ENCODE data around the gene KRTAP10-12. TPM values are rescaled to one million over a fixed set of nuclear protein-coding genes. Genes with fewer than 3 reads are reported as not detected.

The KRTAP10-12 gene
- polyA plus RNA-seq, 1 donor from 2014 or later = not detected

DNA sequence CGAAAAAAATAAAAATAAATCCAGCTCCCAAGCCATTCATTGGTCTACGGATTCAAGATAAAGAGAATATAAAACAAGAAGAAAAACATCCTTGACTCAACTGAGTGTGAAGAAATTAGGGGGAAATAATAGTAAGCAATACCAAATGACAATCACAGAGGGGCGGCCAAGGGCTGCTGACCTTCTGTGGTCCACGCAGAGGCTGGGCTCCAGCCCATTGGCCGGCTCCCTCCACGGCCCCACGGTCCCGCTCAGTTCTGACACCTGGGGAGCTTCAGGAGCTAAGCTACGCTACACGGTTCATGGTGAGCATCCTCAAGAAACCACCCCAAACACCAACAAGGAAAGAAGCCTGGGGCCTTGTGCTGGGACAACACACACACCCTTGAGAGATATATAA is 400 bp upstream of the KRTAP10-12 start:
- H3K9me3 ChIP-seq (ENCODE audit: low read length) = peaks cover 10% of the 10 kb centered on the region
- no peaks in the 10 kb centered on the region for H3F3A ChIP-seq (ENCODE audit: insufficient read depth, low read length, poor library complexity, severe bottlenecking)
- no peaks in the 10 kb centered on the region for H3K36me3 ChIP-seq (ENCODE audit: insufficient read depth, low read length)
- H3K4me3 ChIP-seq (ENCODE audit: low read length) = no peak overlapping the region
- no peak overlapping the region for H3K27ac ChIP-seq (ENCODE audit: low read length)
- no peak for TF ChIP-seq MXI1 (conservative IDR thresholded peaks at IDR 0.05; ENCODE audit: poor library complexity, severe bottlenecking)
- TF ChIP-seq EZH2 (IDR thresholded peaks at IDR 0.05; ENCODE audit: borderline replicate concordance, insufficient read depth, low read length, poor library complexity, severe bottlenecking) = no peak
- TF ChIP-seq EP300 (conservative IDR thresholded peaks at IDR 0.05; ENCODE audit: poor library complexity, severe bottlenecking) = no peak
- no peak for TF ChIP-seq POLR2AphosphoS5 (IDR thresholded peaks at IDR 0.05)
- no peak for TF ChIP-seq SMC3 (conservative IDR thresholded peaks at IDR 0.05; ENCODE audit: poor library complexity)
- TF ChIP-seq TAF1 (IDR thresholded peaks at IDR 0.05; ENCODE audit: low read depth) = no peak
- no peaks in the 10 kb centered on the region for H4K20me1 ChIP-seq (ENCODE audit: insufficient read depth)
- no peaks in the 10 kb centered on the region for H3K27me3 ChIP-seq (ENCODE audit: insufficient read depth, low read depth, low read length)
- no peak overlapping the region for H3K9ac ChIP-seq (ENCODE audit: low read length)
- no peak overlapping the region for H3K4me2 ChIP-seq (ENCODE audit: low read length)
- no peaks in the 10 kb centered on the region for H3K79me2 ChIP-seq (replicated peaks; ENCODE audit: insufficient read depth, low read length)
- H3K9me2 ChIP-seq (ENCODE audit: insufficient read depth, low read length) = no peaks in the 10 kb centered on the region
- no peak overlapping the region for H2AFZ ChIP-seq (ENCODE audit: low read depth, low read length)

DNA sequence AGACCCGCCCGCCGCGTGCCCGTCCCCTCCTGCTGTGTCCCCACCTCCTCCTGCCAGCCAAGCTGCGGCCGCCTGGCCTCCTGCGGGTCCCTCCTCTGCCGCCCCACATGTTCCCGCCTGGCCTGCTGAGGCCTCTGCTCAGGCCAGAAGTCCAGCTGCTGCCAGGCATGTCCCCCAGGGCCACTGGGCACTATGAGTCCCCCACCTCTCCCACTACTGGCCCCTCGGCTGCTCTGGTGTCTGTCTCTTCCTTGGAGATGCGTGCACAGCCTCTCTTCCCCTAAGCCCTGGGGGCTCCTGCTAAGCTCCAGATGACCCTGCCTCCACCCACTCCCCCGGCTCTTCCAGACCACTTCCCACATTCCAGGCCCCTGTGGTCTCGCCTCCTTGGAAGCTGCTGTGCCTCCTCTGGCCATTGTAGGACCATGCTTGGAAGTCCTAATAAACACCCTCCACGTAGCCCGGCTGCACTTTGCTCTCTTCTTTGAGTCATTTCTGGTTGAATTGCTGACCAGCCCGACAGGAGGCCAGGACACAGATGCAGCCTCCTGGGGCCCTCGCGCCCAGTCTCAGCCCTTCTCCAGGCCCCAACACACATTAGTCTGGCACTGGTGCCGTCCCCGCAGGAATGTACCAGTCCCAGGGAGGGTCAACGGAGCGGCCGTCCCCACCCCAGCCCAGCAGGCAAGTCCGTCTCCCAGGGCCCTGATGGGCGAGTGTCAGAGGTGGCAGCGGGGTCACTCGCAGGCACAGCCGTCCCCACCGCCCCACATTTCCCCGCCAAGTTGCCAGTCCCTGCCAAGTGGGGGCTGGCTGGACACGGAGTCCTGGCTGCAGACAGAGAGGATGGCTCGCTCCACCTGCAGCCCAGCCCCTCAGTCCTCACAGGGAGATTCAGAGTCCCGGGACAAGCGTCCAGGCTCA is 1.1 kb downstream of the KRTAP10-12 start:
- Histone ChIP-seq H3F3A (ENCODE audit: insufficient read depth, low read length, poor library complexity, severe bottlenecking) (no peaks in the 10 kb centered on the region), H3K4me2 (ENCODE audit: low read length) (no peak overlapping the region), H3K9ac (ENCODE audit: low read length) (no peak overlapping the region), H3K79me2 (replicated peaks; ENCODE audit: insufficient read depth, low read length) (no peaks in the 10 kb centered on the region), H3K4me3 (ENCODE audit: low read length) (no peak overlapping the region), H3K27me3 (ENCODE audit: insufficient read depth, low read depth, low read length) (no peaks in the 10 kb centered on the region), H3K9me3 (ENCODE audit: low read length) (peaks cover 3% of the 10 kb centered on the region), H3K27ac (ENCODE audit: low read length) (no peak overlapping the region), H3K36me3 (ENCODE audit: insufficient read depth, low read length) (no peaks in the 10 kb centered on the region), H4K20me1 (ENCODE audit: insufficient read depth) (no peaks in the 10 kb centered on the region), H2AFZ (ENCODE audit: low read depth, low read length) (no peak overlapping the region), H3K9me2 (ENCODE audit: insufficient read depth, low read length) (no peaks in the 10 kb centered on the region)
- no peak for TF ChIP-seq EZH2 (IDR thresholded peaks at IDR 0.05; ENCODE audit: borderline replicate concordance, insufficient read depth, low read length, poor library complexity, severe bottlenecking)
- TF ChIP-seq, protein P1, sequence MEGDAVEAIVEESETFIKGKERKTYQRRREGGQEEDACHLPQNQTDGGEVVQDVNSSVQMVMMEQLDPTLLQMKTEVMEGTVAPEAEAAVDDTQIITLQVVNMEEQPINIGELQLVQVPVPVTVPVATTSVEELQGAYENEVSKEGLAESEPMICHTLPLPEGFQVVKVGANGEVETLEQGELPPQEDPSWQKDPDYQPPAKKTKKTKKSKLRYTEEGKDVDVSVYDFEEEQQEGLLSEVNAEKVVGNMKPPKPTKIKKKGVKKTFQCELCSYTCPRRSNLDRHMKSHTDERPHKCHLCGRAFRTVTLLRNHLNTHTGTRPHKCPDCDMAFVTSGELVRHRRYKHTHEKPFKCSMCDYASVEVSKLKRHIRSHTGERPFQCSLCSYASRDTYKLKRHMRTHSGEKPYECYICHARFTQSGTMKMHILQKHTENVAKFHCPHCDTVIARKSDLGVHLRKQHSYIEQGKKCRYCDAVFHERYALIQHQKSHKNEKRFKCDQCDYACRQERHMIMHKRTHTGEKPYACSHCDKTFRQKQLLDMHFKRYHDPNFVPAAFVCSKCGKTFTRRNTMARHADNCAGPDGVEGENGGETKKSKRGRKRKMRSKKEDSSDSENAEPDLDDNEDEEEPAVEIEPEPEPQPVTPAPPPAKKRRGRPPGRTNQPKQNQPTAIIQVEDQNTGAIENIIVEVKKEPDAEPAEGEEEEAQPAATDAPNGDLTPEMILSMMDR (IDR thresholded peaks at IDR 0.05; ENCODE audit: poor library complexity, severe bottlenecking) = no peak
- TF ChIP-seq SMC3 (conservative IDR thresholded peaks at IDR 0.05; ENCODE audit: poor library complexity) = no peak
- no peak for TF ChIP-seq REST (IDR thresholded peaks at IDR 0.05; ENCODE audit: borderline replicate concordance)

Data from neural cell (in vitro differentiated cells).